H4 (cell line): ENCODE data around the gene CHST1. TPM values are rescaled to one million over a fixed set of nuclear protein-coding genes. Genes with fewer than 3 reads are reported as not detected.

Experiments
- DNase-seq: peaks from one replicate; pipeline ENCODE4 v3.0.0-alpha.2; 2015; ENCODE audit warnings: low spot score
- total RNA-seq: library from RNA; depleted of rRNA; stranded (reverse); fragments of >200 nt; shearing (Covaris generic); gene quantifications from 2 replicates; pipeline ENCODE4 v1.2.3, GENCODE V29; 2014

Gene CHST1
- total RNA-seq, 1 experiment from 2014 or later: 0.95 TPM

- no peak for DNase-seq
Measured at GRCh38 chr11:45674481-45675190, 9.2 kb upstream of the CHST1 start.

- DNase-seq: no peak
Measured at GRCh38 chr11:45673441-45673840, 8.0 kb upstream of the CHST1 start.

- no peak for DNase-seq
Measured at GRCh38 chr11:45672593-45672992, 7.2 kb upstream of the CHST1 start.

- DNase-seq: no peak
Measured at GRCh38 chr11:45671246-45672171, 6.1 kb upstream of the CHST1 start.

GRCh38 chr11:45670386-45671135 lies 5.1 kb upstream of the CHST1 start:
- DNase-seq: no peak

- DNase-seq: no peak
Measured at GRCh38 chr11:45669956-45670355, 4.5 kb upstream of the CHST1 start.

GRCh38 chr11:45669146-45669545 lies 3.7 kb upstream of the CHST1 start:
- no peak for DNase-seq

GRCh38 chr11:45667929-45668680 lies 2.7 kb upstream of the CHST1 start:
- DNase-seq: no peak

- DNase-seq: no peak
Measured at GRCh38 chr11:45666648-45667642, 1.5 kb upstream of the CHST1 start.

GRCh38 chr11:45665933-45666647 lies 668 bp upstream of the CHST1 start:
- DNase-seq: no peak

- DNase-seq: no peak
Measured at GRCh38 chr11:45664376-45665205, 831 bp downstream of the CHST1 start.

- no peak for DNase-seq
Measured at GRCh38 chr11:45663486-45664375, 1.7 kb downstream of the CHST1 start.

- DNase-seq: peak; percentile 79
Measured at GRCh38 chr11:45662665-45663485, 2.5 kb downstream of the CHST1 start.

GRCh38 chr11:45662096-45662664 lies 3.2 kb downstream of the CHST1 start:
- DNase-seq: no peak

- no peak for DNase-seq
Measured at GRCh38 chr11:45661439-45662055, 3.9 kb downstream of the CHST1 start.
